Stimulated activated naive B cell treated with anti-CD40 and anti-IgM and Interleukin-4, amounts not matched to agents 10 μg/mL and 1 μg/mL and 100 μg/mL, for 72 hours (primary cell): ENCODE measurements around the gene MED12L.
"Not testable (repeated sequence)": the region's sequence is repeated elsewhere in the genome, so short reads cannot be mapped to it uniquely, and the experiment has no call there.

ENCODE experiments used
- ATAC-seq, 2 donors: fragments of 150-1000 bp; cut with Tn5 transposase; replicated peaks; 2 replicates each; pipeline ENCODE4 v1.10.0; 2021; ENCODE audit warnings: moderate library complexity in 1 of 2
- DNase-seq: peaks from one replicate; pipeline ENCODE4 v3.0.0; 2021
- H3K27ac Mint-ChIP-seq: one replicate; pipeline ENCODE4 v1.8.0; 2022; ENCODE audit warnings: mild to moderate bottlenecking, mixed read lengths
- H3K27me3 Mint-ChIP-seq, 2 donors: one replicate each; pipeline ENCODE4 v1.8.0; 2022; ENCODE audit warnings: mixed read lengths in 2 of 2
- H3K36me3 Mint-ChIP-seq, 2 donors: one replicate each; pipeline ENCODE4 v1.8.0; 2022; ENCODE audit warnings: mixed read lengths in 2 of 2, mild to moderate bottlenecking in 1 of 2
- H3K4me1 Mint-ChIP-seq, 2 donors: one replicate each; pipeline ENCODE4 v1.8.0; 2022; ENCODE audit warnings: mixed read lengths in 2 of 2, mild to moderate bottlenecking in 1 of 2
- H3K4me3 Mint-ChIP-seq, 2 donors: one replicate each; pipeline ENCODE4 v1.8.0; 2022; ENCODE audit warnings: mild to moderate bottlenecking in 2 of 2, mixed read lengths in 2 of 2, moderate library complexity in 1 of 2
- H3K9me3 Mint-ChIP-seq, 2 donors: one replicate each; pipeline ENCODE4 v1.8.0; 2022; ENCODE audit warnings: mixed read lengths in 2 of 2, mild to moderate bottlenecking in 1 of 2

Gene MED12L

GRCh38 chr3:151230646-151231045, 145.2 kb downstream of the MED12L start:
- peak overlapping the region; percentile 97 for H3K27ac Mint-ChIP-seq
- no peaks in the 10 kb centered on the region for H3K27me3 Mint-ChIP-seq
- peak overlapping the region; percentile 82 to 85 for H3K4me3 Mint-ChIP-seq
- H3K36me3 Mint-ChIP-seq, result peaks cover 0 to 6% of the 10 kb centered on the region in 2 donors
- peak; percentile 69 to 71 for ATAC-seq
- H3K4me1 Mint-ChIP-seq, result peaks cover 35 to 56% of the 10 kb centered on the region in 2 donors
- no peak for DNase-seq
- peaks cover 0 to 1% of the 10 kb centered on the region in 2 donors for H3K9me3 Mint-ChIP-seq

GRCh38 chr3:151232403-151232802, 146.9 kb downstream of the MED12L start:
- H3K9me3 Mint-ChIP-seq, H3K36me3 Mint-ChIP-seq, H3K27me3 Mint-ChIP-seq, H3K4me3 Mint-ChIP-seq, ATAC-seq, DNase-seq: not testable (repeated sequence)
- H3K4me1 Mint-ChIP-seq, result peaks cover 34 to 41% of the 10 kb centered on the region in 2 donors
- H3K27ac Mint-ChIP-seq, result peak overlapping the region; percentile 11

GRCh38 chr3:151232991-151233390, 147.5 kb downstream of the MED12L start:
- Mint-ChIP-seq H3K27ac (no peak overlapping the region), H3K36me3 (peaks cover 0 to 6% of the 10 kb centered on the region in 2 donors), H3K27me3 (no peaks in the 10 kb centered on the region), H3K9me3 (peaks cover 0 to 1% of the 10 kb centered on the region in 2 donors), H3K4me3 (no peak overlapping the region), H3K4me1 (peaks cover 28 to 35% of the 10 kb centered on the region in 2 donors)
- no peak for DNase-seq
- no peak for ATAC-seq

- ATAC-seq (no peak), DNase-seq (no peak)
- no peaks in the 10 kb centered on the region for H3K27me3 Mint-ChIP-seq
- peaks cover 0 to 6% of the 10 kb centered on the region in 2 donors for H3K36me3 Mint-ChIP-seq
- H3K9me3 Mint-ChIP-seq, result peaks cover 0 to 1% of the 10 kb centered on the region in 2 donors
- H3K4me1 Mint-ChIP-seq, result peaks cover 21 to 26% of the 10 kb centered on the region in 2 donors
- H3K27ac Mint-ChIP-seq, result peak overlapping the region; percentile 16
- no peak overlapping the region for H3K4me3 Mint-ChIP-seq
These were observed 149.4 kb downstream of the MED12L start for GRCh38 chr3:151234825-151235224.

GRCh38 chr3:151236316-151236715, 150.9 kb downstream of the MED12L start:
- peaks cover 0 to 6% of the 10 kb centered on the region in 2 donors for H3K36me3 Mint-ChIP-seq
- ATAC-seq (no peak), DNase-seq (no peak)
- H3K9me3 Mint-ChIP-seq, result peaks cover 0 to 1% of the 10 kb centered on the region in 2 donors
- H3K4me3 Mint-ChIP-seq, result no peak overlapping the region
- H3K4me1 Mint-ChIP-seq, result peaks cover 17 to 18% of the 10 kb centered on the region in 2 donors
- no peak overlapping the region for H3K27ac Mint-ChIP-seq
- no peaks in the 10 kb centered on the region for H3K27me3 Mint-ChIP-seq

- peaks cover 13 to 15% of the 10 kb centered on the region in 2 donors for H3K4me1 Mint-ChIP-seq
- no peaks in the 10 kb centered on the region for H3K27me3 Mint-ChIP-seq
- peaks cover 0 to 1% of the 10 kb centered on the region in 2 donors for H3K9me3 Mint-ChIP-seq
- ATAC-seq, result no peak
- H3K27ac Mint-ChIP-seq, result no peak overlapping the region
- H3K36me3 Mint-ChIP-seq, result peaks cover 0 to 6% of the 10 kb centered on the region in 2 donors
- no peak for DNase-seq
- no peak overlapping the region for H3K4me3 Mint-ChIP-seq
These were observed 151.3 kb downstream of the MED12L start for GRCh38 chr3:151236736-151237135.

GRCh38 chr3:151242006-151242405, 156.5 kb downstream of the MED12L start:
- not testable (repeated sequence) for H3K36me3 Mint-ChIP-seq, H3K9me3 Mint-ChIP-seq, H3K4me1 Mint-ChIP-seq, H3K27me3 Mint-ChIP-seq, DNase-seq, H3K27ac Mint-ChIP-seq, H3K4me3 Mint-ChIP-seq, ATAC-seq

- Mint-ChIP-seq H3K9me3 (peaks cover 0 to 1% of the 10 kb centered on the region in 2 donors), H3K4me1 (peaks cover 19 to 40% of the 10 kb centered on the region in 2 donors)
These were observed 163.4 kb downstream of the MED12L start for GRCh38 chr3:151248772-151249337.

GRCh38 chr3:151256749-151257148, 171.3 kb downstream of the MED12L start:
- Mint-ChIP-seq H3K4me3 (no peak overlapping the region), H3K9me3 (no peaks in the 10 kb centered on the region), H3K27ac (no peak overlapping the region), H3K36me3 (peaks cover 2 to 4% of the 10 kb centered on the region in 2 donors), H3K27me3 (no peaks in the 10 kb centered on the region), H3K4me1 (peaks cover 7 to 20% of the 10 kb centered on the region in 2 donors)
- ATAC-seq, result no peak
- DNase-seq, result no peak

More at GRCh38 chr3:151248772-151249337, 163.4 kb downstream of the MED12L start:
- Mint-ChIP-seq H3K27me3 (no peaks in the 10 kb centered on the region), H3K27ac (no peak overlapping the region), H3K4me3 (no peak overlapping the region), H3K36me3 (no peaks in the 10 kb centered on the region)
- no peak for DNase-seq
- no peak for ATAC-seq

GRCh38 chr3:151259664-151260063, 174.2 kb downstream of the MED12L start:
- Mint-ChIP-seq H3K36me3 (peaks cover 2 to 9% of the 10 kb centered on the region in 2 donors), H3K9me3 (no peaks in the 10 kb centered on the region), H3K4me1 (peaks cover 7 to 29% of the 10 kb centered on the region in 2 donors), H3K4me3 (no peak overlapping the region), H3K27me3 (no peaks in the 10 kb centered on the region), H3K27ac (no peak overlapping the region)
- no peak for ATAC-seq
- no peak for DNase-seq

- no peak for ATAC-seq
- no peak overlapping the region for H3K27ac Mint-ChIP-seq
- no peak for DNase-seq
- H3K27me3 Mint-ChIP-seq, result no peaks in the 10 kb centered on the region
- H3K4me1 Mint-ChIP-seq, result peaks cover 25 to 48% of the 10 kb centered on the region in 2 donors
- H3K36me3 Mint-ChIP-seq, result peaks cover 2 to 12% of the 10 kb centered on the region in 2 donors
- no peaks in the 10 kb centered on the region for H3K9me3 Mint-ChIP-seq
- peak overlapping the region in 1 of 2 donors; percentile 2 for H3K4me3 Mint-ChIP-seq
These were observed 177.5 kb downstream of the MED12L start for GRCh38 chr3:151262871-151263525.

- H3K27ac Mint-ChIP-seq, result peak overlapping the region; percentile 70
These were observed 179.1 kb downstream of the MED12L start for GRCh38 chr3:151264605-151265004.

GRCh38 chr3:151265166-151265565, 179.7 kb downstream of the MED12L start:
- Mint-ChIP-seq H3K36me3 (peaks cover 4 to 15% of the 10 kb centered on the region in 2 donors), H3K9me3 (no peaks in the 10 kb centered on the region), H3K27me3 (no peaks in the 10 kb centered on the region), H3K4me3 (peak overlapping the region; percentile 42 to 63), H3K27ac (peak overlapping the region; percentile 99), H3K4me1 (peaks cover 38 to 62% of the 10 kb centered on the region in 2 donors)
- ATAC-seq (no peak), DNase-seq (no peak)

More at GRCh38 chr3:151264605-151265004, 179.1 kb downstream of the MED12L start:
- Mint-ChIP-seq H3K36me3 (peaks cover 2 to 15% of the 10 kb centered on the region in 2 donors), H3K27me3 (no peaks in the 10 kb centered on the region), H3K4me3 (peak overlapping the region in 1 of 2 donors; percentile 4), H3K4me1 (peaks cover 34 to 61% of the 10 kb centered on the region in 2 donors), H3K9me3 (no peaks in the 10 kb centered on the region)
- ATAC-seq (no peak), DNase-seq (no peak)

GRCh38 chr3:151265866-151266265, 180.4 kb downstream of the MED12L start:
- peaks cover 42 to 68% of the 10 kb centered on the region in 2 donors for H3K4me1 Mint-ChIP-seq
- peak; percentile 92 to 93 for ATAC-seq
- no peaks in the 10 kb centered on the region for H3K9me3 Mint-ChIP-seq
- peak overlapping the region; percentile 42 to 63 for H3K4me3 Mint-ChIP-seq
- DNase-seq, result peak; percentile 72
- H3K27me3 Mint-ChIP-seq, result no peaks in the 10 kb centered on the region
- peak overlapping the region; percentile 99 for H3K27ac Mint-ChIP-seq
- peaks cover 2 to 13% of the 10 kb centered on the region in 2 donors for H3K36me3 Mint-ChIP-seq

- peaks cover 44 to 78% of the 10 kb centered on the region in 2 donors for H3K4me1 Mint-ChIP-seq
- no peaks in the 10 kb centered on the region for H3K27me3 Mint-ChIP-seq
- ATAC-seq (no peak), DNase-seq (no peak)
- no peaks in the 10 kb centered on the region for H3K9me3 Mint-ChIP-seq
- peak overlapping the region; percentile 99 for H3K27ac Mint-ChIP-seq
- H3K36me3 Mint-ChIP-seq, result peaks cover 1 to 12% of the 10 kb centered on the region in 2 donors
- no peak overlapping the region for H3K4me3 Mint-ChIP-seq
These were observed 181.6 kb downstream of the MED12L start for GRCh38 chr3:151267066-151267465.
